ENCODE results near the gene KIAA0232.
A peak's percentile ranks its signal among the peaks of the same experiment; 100 is the strongest.
"Not testable (repeated sequence)": the region's sequence is repeated elsewhere in the genome, so short reads cannot be mapped to it uniquely, and the experiment has no call there.

KIAA0232 gene

GRCh38 chr4:6910340-6910959 lies 127.9 kb downstream of the KIAA0232 start:
- TF ChIP-seq CTCF (IDR thresholded peaks at IDR 0.05; ENCODE audit: low read depth, low read length, missing control alignments) = peak; percentile 42
- H3K4me3 ChIP-seq (ENCODE audit: low read depth, low read length) = peak overlapping the region; percentile 60
- no peak for DNase-seq (ENCODE audit: low read depth)
- in situ Hi-C loops (cut with HindIII; ENCODE audit: low sequenced_read_pairs) = no loop called here

GRCh38 chr4:6910960-6911874 lies 128.7 kb downstream of the KIAA0232 start:
- no peak for TF ChIP-seq CTCF (IDR thresholded peaks at IDR 0.05; ENCODE audit: low read depth, low read length, missing control alignments)
- DNase-seq (ENCODE audit: low read depth) = no peak
- in situ Hi-C loops (cut with HindIII; ENCODE audit: low sequenced_read_pairs) = no loop called here
- H3K4me3 ChIP-seq (ENCODE audit: low read depth, low read length) = peak overlapping the region; percentile 60

GRCh38 chr4:6911917-6912316 lies 129.4 kb downstream of the KIAA0232 start:
- DNase-seq (ENCODE audit: low read depth); in situ Hi-C loops (cut with HindIII; ENCODE audit: low sequenced_read_pairs); H3K4me3 ChIP-seq (ENCODE audit: low read depth, low read length): not testable (repeated sequence)

- no peak for DNase-seq (ENCODE audit: low read depth)
- in situ Hi-C loops (cut with HindIII; ENCODE audit: low sequenced_read_pairs) = no loop called here
- TF ChIP-seq CTCF (IDR thresholded peaks at IDR 0.05; ENCODE audit: low read depth, low read length, missing control alignments) = no peak
- no peak overlapping the region for H3K4me3 ChIP-seq (ENCODE audit: low read depth, low read length)
Observed at GRCh38 chr4:6912441-6912840, 129.9 kb downstream of the KIAA0232 start.

GRCh38 chr4:6913350-6913905 lies 130.9 kb downstream of the KIAA0232 start:
- TF ChIP-seq CTCF (IDR thresholded peaks at IDR 0.05; ENCODE audit: low read depth, low read length, missing control alignments) = no peak
- no peak overlapping the region for H3K4me3 ChIP-seq (ENCODE audit: low read depth, low read length)
- DNase-seq (ENCODE audit: low read depth) = no peak
- in situ Hi-C loops (cut with HindIII; ENCODE audit: low sequenced_read_pairs) = no loop called here

GRCh38 chr4:6914448-6914847 lies 131.9 kb downstream of the KIAA0232 start:
- DNase-seq (ENCODE audit: low read depth) = no peak
- no peak overlapping the region for H3K4me3 ChIP-seq (ENCODE audit: low read depth, low read length)
- no peak for TF ChIP-seq CTCF (IDR thresholded peaks at IDR 0.05; ENCODE audit: low read depth, low read length, missing control alignments)
- in situ Hi-C loops (cut with HindIII; ENCODE audit: low sequenced_read_pairs) = no loop called here

All from astrocyte of the cerebellum (primary cell).